ENCODE results near the gene NMRAL1. TPM values are rescaled to one million over a fixed set of nuclear protein-coding genes. Genes with fewer than 3 reads are reported as not detected.
A peak's percentile ranks its signal among the peaks of the same experiment; 100 is the strongest.

Gene NMRAL1
- total RNA-seq, 3 donors from 2014 or later (not counting 1 experiment from before 2014, with no cell fraction given): 66.6 to 71.2 (median 69.8) TPM

GRCh38 chr16:4477966-4478365 is 3.5 kb upstream of the NMRAL1 start:
- H3K36me3 ChIP-seq (ENCODE audit: control insufficient read depth, insufficient read depth, low read length): no peaks in the 10 kb centered on the region
- no peak overlapping the region for H3K4me3 ChIP-seq (ENCODE audit: low read length)
- Mint-ChIP-seq H3K4me1 (peaks cover 39 to 58% of the 10 kb centered on the region in 2 donors), H3K27ac (peak overlapping the region; percentile 85), H3K9me3 (no peaks in the 10 kb centered on the region), H3K4me3 (peak overlapping the region; percentile 87), H3K36me3 (no peaks in the 10 kb centered on the region), H3K27me3 (ENCODE audit: low read depth in 2 of 2) (no peaks in the 10 kb centered on the region)
- intact Hi-C loops (cut with micrococcal nuclease): loop anchor here (5.0 kb wide), 2 partner anchors 51 to 59 kb away; partner anchors contain the start of genes CDIP1 and DNAJA3
- no peaks in the 10 kb centered on the region for H3K27me3 ChIP-seq (ENCODE audit: control insufficient read depth, insufficient read depth, low read length)
- DNase-seq (peak in 1 of 2 donors; percentile 55), ATAC-seq (no peak)
- H3K9me3 ChIP-seq (ENCODE audit: control insufficient read depth, insufficient read depth, low read length): no peaks in the 10 kb centered on the region
- H3K4me1 ChIP-seq (ENCODE audit: control insufficient read depth, insufficient read depth, low read length): peaks cover 47% of the 10 kb centered on the region
- H3K27ac ChIP-seq (ENCODE audit: low read length): peak overlapping the region; percentile 11
- no peak for TF ChIP-seq CTCF (IDR thresholded peaks at IDR 0.05)
- WGBS (ENCODE audit: insufficient coverage): 68% methylated on average over 2 of the region's 2 CpGs

- 8% methylated on average over 70 of the region's 70 CpGs for WGBS (ENCODE audit: insufficient coverage)
- intact Hi-C loops (cut with micrococcal nuclease): loop anchor here (1.0 to 5.0 kb wide), 3 partner anchors 10 to 61 kb away; partner anchors contain the start of genes CDIP1 and DNAJA3
- peak; percentile 30 for TF ChIP-seq CTCF (IDR thresholded peaks at IDR 0.05)
- Mint-ChIP-seq H3K27me3 (ENCODE audit: low read depth in 2 of 2) (no peaks in the 10 kb centered on the region), H3K4me3 (peak within 1 kb of the TSS; percentile 87), H3K36me3 (no peaks in the 10 kb centered on the region), H3K27ac (peak within 1 kb of the TSS; percentile 85), H3K9me3 (no peaks in the 10 kb centered on the region), H3K4me1 (peaks cover 23 to 46% of the 10 kb centered on the region in 2 donors)
- Histone ChIP-seq H3K9me3 (ENCODE audit: control insufficient read depth, insufficient read depth, low read length) (no peaks in the 10 kb centered on the region), H3K36me3 (ENCODE audit: control insufficient read depth, insufficient read depth, low read length) (no peaks in the 10 kb centered on the region), H3K27ac (ENCODE audit: low read length) (peak within 1 kb of the TSS; percentile 71), H3K4me3 (ENCODE audit: low read length) (peak within 1 kb of the TSS; percentile 96), H3K4me1 (ENCODE audit: control insufficient read depth, insufficient read depth, low read length) (peaks cover 47% of the 10 kb centered on the region), H3K27me3 (ENCODE audit: control insufficient read depth, insufficient read depth, low read length) (no peaks in the 10 kb centered on the region)
- DNase-seq: peak; percentile 95 to 96
- ATAC-seq: peak; percentile 87 to 97 (median 91)
Measured at GRCh38 chr16:4475880-4476788, 1.7 kb upstream of the NMRAL1 start, which contains the start of gene HMOX2. Gene HMOX2 (plus strand): TSS chr16:4476398. CDS start chr16:4505525, 29,127 bp downstream.

- Mint-ChIP-seq H3K27ac (peak overlapping the region; percentile 64 to 83), H3K4me1 (peaks cover 12 to 37% of the 10 kb centered on the region in 2 donors), H3K9me3 (no peaks in the 10 kb centered on the region), H3K36me3 (no peaks in the 10 kb centered on the region), H3K4me3 (peak overlapping the region; percentile 72), H3K27me3 (ENCODE audit: low read depth in 2 of 2) (no peaks in the 10 kb centered on the region)
- Histone ChIP-seq H3K27ac (ENCODE audit: low read length) (no peak overlapping the region), H3K9me3 (ENCODE audit: control insufficient read depth, insufficient read depth, low read length) (no peaks in the 10 kb centered on the region), H3K27me3 (ENCODE audit: control insufficient read depth, insufficient read depth, low read length) (no peaks in the 10 kb centered on the region), H3K4me3 (ENCODE audit: low read length) (no peak overlapping the region), H3K4me1 (ENCODE audit: control insufficient read depth, insufficient read depth, low read length) (peaks cover 40% of the 10 kb centered on the region), H3K36me3 (ENCODE audit: control insufficient read depth, insufficient read depth, low read length) (peaks cover 10% of the 10 kb centered on the region)
- 89% methylated on average over 4 of the region's 4 CpGs for WGBS (ENCODE audit: insufficient coverage)
- TF ChIP-seq CTCF (IDR thresholded peaks at IDR 0.05): no peak
- no peak for ATAC-seq
- intact Hi-C loops (cut with micrococcal nuclease): no loop called here
- no peak for DNase-seq
Measured at GRCh38 chr16:4472880-4473279, 1.5 kb downstream of the NMRAL1 start.
